22Rv1 (cell line): ENCODE results near the gene PRDM16.

Experiments
- H3K27ac ChIP-seq: fragments of 450-650 bp; 2 replicates; pipeline ENCODE4 v1.5.1; 2017
- ZFX ChIP-seq: fragments of 450-650 bp; IDR thresholded peaks from 2 replicates; pipeline ENCODE4 v1.6.1; 2017; ENCODE audit warnings: antibody characterized with exemption, borderline replicate concordance
- TF ChIP-seq, protein P1 (sequence below): fragments of 450-650 bp; IDR thresholded peaks from 2 replicates; pipeline ENCODE4 v1.5.1; 2017; ENCODE audit warnings: mild to moderate bottlenecking

Gene PRDM16

DNA sequence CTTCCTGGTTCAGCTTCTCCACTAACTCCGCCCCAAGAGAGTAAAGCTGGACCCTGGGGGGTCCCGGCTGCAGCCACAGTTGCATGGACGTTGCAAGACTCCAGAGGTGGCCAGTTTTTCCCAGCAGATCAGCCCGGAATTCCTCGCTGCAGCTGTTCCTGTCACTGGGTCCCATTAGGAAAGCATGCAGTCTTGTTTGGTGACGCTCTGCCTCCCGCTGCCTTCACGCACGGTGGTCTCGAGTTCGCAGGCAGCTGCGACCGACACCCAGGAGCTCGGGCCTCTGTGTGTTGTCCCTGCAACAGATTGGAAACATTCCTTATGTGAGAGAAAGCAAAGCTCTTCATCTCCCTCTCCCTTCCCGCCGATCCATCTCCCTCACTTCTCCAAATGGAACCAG lies 162.8 kb downstream of the PRDM16 start:
- TF ChIP-seq, protein P1, sequence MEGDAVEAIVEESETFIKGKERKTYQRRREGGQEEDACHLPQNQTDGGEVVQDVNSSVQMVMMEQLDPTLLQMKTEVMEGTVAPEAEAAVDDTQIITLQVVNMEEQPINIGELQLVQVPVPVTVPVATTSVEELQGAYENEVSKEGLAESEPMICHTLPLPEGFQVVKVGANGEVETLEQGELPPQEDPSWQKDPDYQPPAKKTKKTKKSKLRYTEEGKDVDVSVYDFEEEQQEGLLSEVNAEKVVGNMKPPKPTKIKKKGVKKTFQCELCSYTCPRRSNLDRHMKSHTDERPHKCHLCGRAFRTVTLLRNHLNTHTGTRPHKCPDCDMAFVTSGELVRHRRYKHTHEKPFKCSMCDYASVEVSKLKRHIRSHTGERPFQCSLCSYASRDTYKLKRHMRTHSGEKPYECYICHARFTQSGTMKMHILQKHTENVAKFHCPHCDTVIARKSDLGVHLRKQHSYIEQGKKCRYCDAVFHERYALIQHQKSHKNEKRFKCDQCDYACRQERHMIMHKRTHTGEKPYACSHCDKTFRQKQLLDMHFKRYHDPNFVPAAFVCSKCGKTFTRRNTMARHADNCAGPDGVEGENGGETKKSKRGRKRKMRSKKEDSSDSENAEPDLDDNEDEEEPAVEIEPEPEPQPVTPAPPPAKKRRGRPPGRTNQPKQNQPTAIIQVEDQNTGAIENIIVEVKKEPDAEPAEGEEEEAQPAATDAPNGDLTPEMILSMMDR, result no peak
- TF ChIP-seq ZFX, result no peak
- no peak overlapping the region for H3K27ac ChIP-seq

DNA sequence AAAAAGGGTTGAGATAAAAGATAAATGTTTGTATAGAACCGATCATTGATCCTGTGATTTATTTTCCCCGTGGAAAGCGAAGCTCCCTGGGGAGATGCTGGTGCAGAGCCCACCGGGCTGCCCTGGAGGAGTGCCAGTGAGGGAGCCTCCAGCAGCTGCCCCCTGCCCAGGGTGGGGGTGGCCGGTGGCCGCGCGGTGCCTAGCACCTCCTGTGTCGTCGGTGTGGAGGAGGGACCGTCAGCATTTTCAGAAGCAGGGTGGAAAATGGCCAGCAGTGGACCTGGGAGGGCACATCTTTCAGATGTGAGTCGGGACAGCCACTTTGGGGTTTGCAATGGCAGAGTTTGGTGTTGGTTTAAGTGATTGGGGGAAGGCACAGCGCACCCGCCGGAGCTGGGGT lies 164.0 kb downstream of the PRDM16 start:
- H3K27ac ChIP-seq, result no peak overlapping the region
- TF ChIP-seq, protein P1, result no peak
- no peak for TF ChIP-seq ZFX

DNA sequence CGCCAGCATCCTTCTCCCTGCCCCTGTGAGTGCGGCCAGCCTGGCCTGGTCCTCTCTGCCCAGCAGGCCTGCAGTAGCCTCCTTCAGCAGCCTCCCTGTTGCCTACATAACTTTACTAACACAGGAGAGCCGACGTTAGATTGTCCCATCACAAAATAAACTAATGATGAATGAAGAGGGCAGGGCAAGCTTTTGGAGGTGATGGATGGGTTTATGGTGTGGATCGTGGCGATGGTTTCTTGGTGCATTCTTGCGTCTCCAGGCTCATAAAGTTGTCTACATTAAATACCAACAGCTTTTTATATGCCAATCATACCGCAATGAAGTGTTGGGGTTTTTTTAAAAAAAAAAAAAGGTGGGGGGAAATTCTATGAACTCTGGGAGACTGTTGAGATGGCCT lies 164.5 kb downstream of the PRDM16 start:
- H3K27ac ChIP-seq, result no peak overlapping the region
- TF ChIP-seq, protein P1, result no peak
- TF ChIP-seq ZFX, result no peak

GRCh38 chr1:3234281-3234680 lies 165.3 kb downstream of the PRDM16 start:
- no peak for TF ChIP-seq ZFX
- TF ChIP-seq, protein P1, result no peak
- no peak overlapping the region for H3K27ac ChIP-seq

- TF ChIP-seq ZFX, result no peak
- TF ChIP-seq, protein P1, result no peak
- H3K27ac ChIP-seq, result no peak overlapping the region
Observed at GRCh38 chr1:3234956-3235355, 166.0 kb downstream of the PRDM16 start.

- H3K27ac ChIP-seq, result no peak overlapping the region
Observed at GRCh38 chr1:3235496-3235895, 166.5 kb downstream of the PRDM16 start.

DNA sequence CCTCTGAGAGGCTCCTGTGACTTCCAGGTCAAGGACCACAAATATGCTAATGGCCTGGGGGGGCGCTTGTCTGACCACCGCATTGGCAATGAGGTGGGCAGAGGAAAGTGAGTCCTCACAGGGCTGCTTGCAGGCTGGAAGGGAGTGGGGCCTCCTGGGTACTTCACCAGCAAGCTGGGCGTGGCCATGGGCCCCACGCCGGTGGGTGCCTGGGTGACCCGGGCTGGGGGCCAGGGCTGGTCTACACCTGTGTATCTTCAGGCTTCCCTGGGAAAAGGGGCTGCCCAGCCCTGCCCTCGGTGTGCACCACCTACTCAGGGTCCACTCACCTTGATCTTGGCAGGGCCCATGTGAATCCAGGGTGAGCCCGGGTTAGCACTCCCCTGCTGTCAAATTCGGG lies 167.4 kb downstream of the PRDM16 start:
- no peak for TF ChIP-seq ZFX
- TF ChIP-seq, protein P1, result no peak
- H3K27ac ChIP-seq, result no peak overlapping the region

More at GRCh38 chr1:3235496-3235895, 166.5 kb downstream of the PRDM16 start:
- TF ChIP-seq, protein P1, result no peak
- no peak for TF ChIP-seq ZFX
